Measurements from ENCODE around the gene BPNT1.

DNA sequence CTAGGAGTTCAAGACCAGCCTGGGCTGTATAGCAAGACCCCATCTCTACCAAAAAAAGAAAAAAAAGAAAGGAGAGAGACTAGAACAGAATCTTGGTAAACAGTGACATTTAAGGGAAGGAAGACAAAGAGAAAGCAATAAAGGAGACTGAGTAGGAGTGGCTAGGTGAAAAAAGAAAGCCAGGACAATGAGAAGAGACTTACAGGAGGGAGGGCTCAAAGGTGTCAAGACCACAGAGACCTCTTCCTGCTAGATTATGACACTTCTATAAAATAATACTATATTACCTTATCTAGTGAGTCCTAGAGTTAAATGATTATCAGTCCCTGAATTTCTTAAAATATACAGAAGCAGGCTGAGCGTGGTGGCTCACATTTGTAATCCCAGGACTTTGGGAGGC is 33.2 kb downstream of the BPNT1 start:
- TF ChIP-seq POLR2AphosphoS5 (IDR thresholded peaks at IDR 0.05; ENCODE audit: low read depth, low read length) (no peak), SIN3A (IDR thresholded peaks at IDR 0.05; ENCODE audit: borderline replicate concordance, insufficient read depth, low read length) (no peak), REST (IDR thresholded peaks at IDR 0.05; ENCODE audit: insufficient read depth in 1 of 2, low read depth in 2 of 2, low read length in 2 of 2) (no peak)
